Limb (tissue), 2 donors: ENCODE data around the gene MYOG.

Experiments
- DNase-seq, 2 donors: peaks; one replicate each; pipeline ENCODE4 v3.0.0-alpha.2; 2016; ENCODE audit errors: extremely low spot score in 2 of 2

Gene MYOG

DNA sequence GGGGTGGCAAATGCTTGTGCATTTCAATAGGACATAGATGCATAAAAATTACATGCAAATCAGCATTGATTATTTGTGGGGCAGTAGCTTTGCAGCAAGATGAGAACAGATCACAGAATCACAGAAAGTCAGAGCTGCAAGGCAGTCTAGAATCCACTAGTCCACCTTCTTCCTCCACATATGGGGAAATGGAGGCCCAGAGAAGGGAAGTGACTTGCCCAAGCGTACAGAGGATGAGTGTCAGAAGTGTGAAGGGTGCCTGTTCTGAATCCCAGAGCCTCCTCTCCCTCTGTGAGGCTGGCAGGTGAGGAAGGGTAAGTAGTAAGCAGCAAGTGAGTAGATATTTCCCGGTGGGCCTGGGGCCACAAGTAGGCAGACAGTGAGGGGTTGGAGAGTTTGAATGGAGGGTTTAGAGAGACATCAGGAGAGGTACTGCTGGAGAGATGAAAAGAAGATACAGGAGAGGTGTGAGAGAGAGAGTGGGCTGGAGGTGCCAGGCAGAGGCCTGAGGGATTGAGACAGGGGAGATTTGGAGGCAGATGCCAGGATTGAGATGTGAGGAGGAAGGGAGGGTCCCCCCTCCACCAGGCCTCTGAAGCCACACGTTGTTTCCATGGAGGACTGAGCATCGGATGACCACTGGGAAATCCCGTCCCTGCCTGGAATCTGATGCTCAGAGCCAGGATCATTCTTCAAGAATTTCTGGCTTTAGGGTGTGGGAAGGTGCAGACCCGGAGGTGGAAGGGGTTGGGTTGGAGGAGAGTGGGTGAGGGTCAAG lies 4.8 kb upstream of the MYOG start:
- DNase-seq, result no peak

DNA sequence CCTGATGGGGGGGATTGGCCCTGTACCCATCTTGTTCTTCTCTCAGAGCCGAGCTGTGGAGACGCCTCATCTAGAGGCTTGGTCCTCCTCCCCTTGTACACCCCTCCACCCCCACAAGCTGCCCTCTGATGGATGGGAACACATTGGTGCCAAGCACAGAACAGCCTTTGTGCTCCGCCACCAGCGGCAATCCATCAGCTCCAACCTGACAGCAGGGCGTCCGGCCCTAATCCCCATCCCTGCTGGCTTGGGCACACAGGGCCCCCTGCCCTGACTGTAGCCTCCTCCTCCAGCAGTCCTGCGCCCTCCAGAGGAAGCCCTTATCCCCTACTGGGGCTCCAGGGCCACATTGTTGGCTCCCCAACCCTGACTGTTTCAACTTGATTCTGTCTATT lies 3.8 kb upstream of the MYOG start:
- peak; percentile 51 to 73 for DNase-seq

DNA sequence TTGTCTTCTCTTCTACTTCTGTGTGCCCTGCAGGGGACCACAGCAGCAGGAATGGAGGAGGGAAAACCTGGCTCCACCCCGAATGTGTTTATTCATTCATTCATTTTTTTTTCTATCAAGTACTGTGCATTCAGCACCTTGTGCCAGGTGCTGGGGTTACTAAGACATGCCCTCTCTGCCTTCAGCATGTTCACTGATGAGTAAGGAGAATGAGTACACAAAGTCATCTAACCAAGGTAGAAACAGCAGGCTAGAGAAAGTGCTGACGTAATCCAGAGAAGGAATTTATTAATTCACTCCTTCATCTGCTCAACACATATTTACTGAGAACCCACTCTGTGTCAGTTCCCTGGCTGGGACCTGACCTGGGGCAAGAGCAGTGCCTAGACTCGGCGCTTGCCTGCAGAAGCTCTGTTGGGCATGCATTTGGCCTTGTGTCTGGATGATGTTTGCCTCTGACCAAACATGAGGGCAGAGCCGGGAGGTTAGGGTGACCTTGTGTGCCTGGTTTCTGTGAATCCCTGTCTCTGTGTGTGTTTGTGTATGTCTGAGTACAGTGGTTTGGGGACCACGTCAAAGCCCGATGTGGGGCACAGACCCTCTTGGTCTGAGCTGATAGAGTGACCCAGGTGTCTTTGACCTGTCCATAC lies 3.3 kb upstream of the MYOG start:
- no peak for DNase-seq

DNA sequence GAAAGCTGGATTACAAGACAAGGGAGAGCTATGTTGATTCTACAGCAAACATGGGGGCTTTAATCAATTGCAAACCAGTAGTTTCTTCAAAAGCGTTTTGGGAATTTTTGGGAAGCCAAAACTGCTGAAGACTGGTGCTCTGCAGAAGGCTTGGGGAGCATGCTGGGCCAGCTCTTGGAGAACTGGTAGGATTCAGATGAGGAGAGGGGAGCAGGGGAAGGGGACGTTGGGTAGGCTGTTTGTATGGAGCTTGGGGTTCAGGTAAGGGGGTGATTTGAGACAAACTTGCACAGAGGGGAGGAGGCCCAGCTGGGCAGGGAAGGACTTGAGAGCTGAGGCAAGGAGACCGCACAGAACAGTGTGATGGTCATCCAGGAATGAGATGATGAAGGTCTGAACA lies 2.6 kb upstream of the MYOG start:
- no peak for DNase-seq

DNA sequence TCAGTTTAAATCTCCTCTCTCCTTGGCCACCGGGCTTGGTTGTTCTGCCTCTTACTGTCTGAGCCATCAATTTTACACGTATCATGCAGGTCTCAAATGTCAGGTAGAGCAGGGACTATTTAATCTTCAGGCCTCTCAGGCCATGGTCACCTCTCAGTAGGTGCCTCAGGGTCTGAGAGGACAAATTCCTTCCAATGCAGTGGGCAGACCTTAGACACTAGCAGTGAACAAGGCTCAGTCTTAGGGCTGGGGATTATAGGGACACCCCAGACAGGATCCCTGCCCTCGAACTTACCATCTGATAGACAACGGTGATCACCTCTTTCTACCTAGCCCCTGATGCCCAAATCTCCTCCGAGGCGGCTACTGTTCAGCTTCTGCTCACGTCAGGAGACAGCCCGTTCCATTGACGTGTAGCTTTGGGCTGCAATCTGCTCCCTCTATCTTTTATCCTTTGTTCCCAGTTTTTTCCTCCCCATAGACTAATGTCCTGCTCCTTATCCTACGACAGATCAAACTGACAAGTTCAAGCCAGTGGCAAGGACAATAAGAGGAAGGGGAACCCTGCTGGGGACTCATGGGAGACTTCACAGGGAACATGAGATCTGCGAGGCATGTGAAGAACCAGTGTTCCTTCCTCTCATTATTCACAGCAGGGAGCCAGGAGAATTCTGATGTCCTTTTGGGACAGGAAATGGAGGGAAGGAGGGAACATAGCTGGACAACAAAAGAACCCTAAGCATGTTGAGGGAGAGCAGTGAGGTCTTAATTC lies 1.4 kb upstream of the MYOG start:
- DNase-seq, result no peak

DNA sequence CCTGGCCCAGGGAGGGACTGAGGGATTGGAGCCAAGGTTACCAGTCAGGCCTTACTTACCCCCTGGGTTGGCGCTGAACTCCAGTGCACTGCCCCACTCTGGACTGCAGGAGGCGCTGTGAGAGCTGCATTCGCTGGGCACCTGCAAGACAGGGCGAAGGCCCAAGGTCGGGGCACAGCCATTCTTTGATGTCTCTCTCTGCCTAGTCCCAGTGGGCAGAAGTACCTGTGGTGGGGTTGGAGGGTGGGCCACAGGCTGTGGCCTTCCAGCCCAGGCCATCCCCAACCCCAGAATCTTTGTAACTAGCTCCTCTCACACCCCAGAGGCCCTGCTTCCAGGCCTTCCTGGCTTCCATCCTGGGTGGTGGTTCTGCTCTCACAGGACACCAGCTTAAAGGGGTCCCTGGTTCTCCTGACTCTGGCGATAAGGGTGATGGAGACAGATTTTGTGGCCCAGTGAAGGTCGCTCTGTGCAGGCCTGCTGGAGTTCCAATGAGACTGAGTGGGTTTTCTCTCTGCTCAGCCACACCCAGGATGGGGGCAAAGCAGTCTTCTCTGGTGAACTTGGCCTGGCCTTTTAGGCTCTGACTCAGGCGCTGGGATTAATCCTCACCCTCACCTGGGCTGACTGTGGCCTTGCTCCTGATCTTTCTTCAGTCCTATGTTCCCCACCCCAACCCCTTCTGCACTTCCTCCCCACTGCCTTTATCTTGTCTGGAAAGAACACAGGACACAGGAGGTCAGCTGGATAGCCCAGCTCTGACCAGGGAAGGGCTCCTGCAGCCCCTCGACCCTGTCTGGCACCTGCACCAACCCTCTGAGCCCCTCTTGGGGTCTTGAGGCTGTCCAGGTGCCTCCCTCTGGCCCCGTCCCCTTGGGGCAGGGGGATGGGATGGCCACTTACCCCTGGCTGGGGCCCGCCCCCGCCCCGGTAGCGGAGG lies 954 bp downstream of the MYOG start:
- DNase-seq, result no peak

DNA sequence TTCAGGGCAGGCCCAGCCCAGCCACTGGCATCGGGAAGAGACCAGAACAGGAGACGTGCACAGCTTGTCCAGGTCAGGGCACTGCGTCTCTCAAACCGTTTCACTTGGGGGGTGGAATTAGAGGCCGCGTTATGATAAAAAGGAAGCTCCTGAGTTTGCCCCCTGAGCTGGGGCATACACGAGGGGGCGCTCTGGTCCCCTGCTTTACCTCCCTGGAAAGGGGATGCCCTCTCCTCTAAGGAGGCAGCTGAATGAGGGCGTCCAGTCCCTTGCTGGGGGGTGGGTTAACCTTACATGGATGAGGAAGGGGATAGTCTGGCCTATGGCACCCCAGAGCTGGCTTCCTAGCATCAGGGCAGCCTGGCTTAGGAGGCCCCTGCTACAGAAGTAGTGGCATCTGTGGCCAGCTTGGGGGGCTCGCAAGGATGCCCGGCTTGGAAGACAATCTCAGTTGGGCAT lies 2.3 kb downstream of the MYOG start:
- peak in 1 of 2 donors; percentile 23 for DNase-seq

DNA sequence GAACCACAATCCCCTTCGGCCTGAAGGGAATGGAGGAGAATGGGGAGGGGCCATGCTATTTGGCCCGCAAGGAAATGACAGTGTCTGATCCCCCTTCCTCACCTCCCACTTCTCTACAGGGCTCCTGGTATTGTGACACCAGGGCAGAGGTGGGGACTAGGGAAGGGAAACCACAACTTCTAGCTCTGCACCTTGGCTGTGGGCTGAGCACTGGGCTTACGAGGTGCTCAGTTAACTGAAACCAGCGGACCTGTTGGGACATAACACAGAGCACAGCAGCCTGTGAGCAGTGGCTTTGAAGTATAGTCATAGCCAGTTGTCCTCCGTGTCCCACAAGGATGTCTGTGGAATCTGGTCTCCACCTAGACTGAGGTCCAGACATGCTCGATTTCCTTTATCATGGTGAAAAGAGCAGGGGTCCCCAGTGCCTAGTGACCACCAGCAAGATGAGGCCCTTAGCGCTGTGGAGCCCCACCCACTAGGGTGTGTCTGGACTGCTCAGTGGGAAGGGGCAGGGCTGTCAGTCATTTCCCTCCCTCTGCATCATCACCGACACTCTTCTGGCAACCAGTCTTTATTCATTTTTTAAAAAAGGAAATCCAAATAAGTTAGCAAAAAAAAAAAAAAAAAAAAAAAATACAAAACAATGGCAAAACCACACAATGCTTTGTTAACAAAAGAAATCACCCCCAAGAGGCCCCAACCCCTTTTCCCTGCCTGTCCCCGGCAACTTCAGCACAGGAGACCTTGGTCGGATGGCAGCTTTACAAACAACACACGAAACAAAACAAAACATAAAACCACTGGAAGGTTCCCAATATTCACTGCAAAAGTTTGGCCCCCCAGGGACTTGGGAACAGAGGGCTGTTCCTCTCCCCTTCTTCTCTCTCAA lies 3.0 kb downstream of the MYOG start:
- DNase-seq, result peak in 1 of 2 donors; percentile 23

DNA sequence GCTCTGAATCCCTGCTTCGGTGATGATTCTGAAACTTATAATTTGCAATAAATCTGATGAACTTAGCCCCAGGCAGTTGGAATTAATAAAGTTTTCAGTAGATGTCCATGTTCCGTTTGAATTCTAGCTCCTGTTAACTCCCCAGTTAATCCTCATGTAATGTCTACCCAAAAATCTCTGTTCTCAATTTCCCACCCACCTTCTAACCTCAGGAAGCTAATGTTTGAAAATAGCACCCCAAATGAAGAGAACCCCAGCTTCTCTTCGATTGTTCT lies 3.6 kb downstream of the MYOG start:
- no peak for DNase-seq

DNA sequence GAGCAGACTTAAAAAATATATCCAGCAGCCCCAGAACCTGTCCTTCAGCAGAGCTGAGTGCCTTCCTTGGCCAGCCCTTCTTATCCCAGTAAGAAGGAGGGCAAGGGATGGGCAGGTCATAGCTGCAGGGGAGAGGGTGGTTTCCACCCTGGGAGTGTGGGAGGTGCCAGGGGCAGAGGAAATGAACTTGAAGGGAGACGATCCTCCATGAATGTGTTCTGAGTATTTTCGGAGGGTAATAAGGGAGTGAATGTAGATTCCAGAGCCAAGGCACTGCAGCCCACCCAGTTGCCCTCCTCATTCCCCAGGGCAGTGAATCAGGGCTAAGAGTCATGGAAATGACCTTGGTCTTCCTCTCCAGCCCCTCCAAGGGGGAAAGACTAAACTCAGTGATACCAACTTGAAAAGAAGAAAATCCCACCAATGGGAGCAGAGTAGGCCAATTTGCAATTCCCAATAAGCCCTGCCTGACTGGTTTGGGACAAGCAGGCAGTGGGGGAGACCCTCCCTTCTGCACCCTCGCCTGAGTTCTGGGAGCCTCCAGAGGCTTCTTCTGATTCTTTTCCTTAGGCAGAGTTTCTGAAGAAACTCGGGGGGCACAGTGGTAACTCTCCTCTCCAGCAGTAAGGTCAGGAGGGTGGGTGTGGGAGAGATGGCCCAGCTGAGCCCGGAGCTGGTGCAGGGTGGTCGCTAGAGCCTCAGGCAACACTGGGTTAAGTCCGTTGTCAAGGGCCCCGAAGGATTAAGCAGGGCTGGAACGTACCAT lies 4.2 kb downstream of the MYOG start:
- peak in 1 of 2 donors; percentile 17 for DNase-seq

DNA sequence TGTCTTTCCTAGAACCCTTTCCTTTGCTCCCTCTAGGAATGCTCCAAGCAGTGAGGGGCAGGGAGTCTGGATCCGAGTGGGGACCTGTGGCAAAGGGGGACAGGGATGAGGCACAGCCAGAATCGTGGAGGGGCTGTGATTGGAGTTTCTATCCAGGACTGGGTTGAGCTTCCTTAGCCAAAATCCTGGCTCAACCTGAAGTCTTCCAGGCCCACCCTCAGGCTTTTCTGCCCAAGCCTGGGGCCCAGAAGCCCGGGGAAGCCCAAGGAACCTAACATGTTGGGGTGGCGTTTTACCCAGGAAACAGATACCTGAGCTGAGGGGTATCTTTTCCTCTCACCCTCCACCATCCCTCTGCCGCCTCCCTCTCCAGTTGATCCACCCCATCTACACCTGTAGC lies 5.4 kb downstream of the MYOG start:
- peak in 1 of 2 donors; percentile 13 for DNase-seq

DNA sequence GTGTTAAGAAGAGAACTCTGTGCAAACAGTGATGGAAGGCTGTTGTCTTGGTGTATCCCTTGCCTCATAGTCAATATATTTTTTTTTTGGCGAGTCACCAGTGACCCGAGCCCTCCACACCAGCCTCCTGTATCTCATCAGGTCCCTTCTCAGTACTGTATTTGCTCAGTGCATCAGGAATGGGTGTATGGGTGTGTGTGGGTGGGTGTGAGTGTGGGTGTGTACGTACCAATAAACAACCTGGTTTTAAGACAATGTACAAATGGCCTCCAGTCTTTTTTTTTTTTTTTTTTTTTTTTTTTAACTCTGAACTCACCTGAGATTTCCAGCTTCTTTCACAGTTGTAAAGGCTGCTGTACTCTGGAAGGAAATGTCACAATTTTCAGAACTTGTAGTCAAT lies 7.3 kb downstream of the MYOG start:
- DNase-seq, result no peak

DNA sequence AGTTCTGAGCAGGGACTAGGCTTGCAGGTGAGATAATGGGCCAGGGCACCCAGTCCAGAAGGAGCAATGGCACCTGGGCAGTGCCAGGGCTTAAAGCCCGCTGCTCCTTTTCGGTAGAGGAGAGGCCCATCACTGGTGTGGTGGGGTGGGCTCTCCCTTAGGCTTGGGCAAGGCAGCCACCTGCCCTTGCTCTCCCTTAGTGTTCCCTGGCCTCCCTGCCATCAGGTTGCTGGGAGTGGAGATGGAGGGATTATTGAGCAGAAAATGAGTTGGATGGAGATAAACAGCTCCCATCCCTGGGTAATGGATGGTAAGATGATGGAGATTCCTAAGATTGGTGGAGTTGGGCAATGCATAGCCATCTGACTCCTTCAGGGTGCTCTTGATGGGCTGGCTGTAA lies 7.9 kb downstream of the MYOG start:
- DNase-seq, result no peak

DNA sequence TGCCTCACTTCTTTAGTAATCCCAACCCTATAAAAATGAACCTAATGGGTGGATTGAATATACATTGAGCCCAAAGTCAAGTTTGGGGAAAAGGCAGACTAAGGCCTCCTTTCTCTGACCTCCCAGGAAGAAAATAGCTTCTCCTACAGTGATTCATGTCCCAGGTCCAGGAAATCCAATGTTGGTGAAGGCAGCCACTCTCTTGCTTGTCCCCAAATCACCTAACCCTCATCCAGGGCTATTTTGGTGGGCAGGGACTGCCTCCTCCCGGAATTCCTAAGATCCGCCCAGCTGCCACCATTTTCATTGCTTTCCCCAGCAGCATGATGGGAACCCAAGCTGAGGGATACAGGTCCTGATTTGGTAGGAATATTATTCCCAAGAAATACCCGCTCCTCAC lies 8.4 kb downstream of the MYOG start:
- no peak for DNase-seq

DNA sequence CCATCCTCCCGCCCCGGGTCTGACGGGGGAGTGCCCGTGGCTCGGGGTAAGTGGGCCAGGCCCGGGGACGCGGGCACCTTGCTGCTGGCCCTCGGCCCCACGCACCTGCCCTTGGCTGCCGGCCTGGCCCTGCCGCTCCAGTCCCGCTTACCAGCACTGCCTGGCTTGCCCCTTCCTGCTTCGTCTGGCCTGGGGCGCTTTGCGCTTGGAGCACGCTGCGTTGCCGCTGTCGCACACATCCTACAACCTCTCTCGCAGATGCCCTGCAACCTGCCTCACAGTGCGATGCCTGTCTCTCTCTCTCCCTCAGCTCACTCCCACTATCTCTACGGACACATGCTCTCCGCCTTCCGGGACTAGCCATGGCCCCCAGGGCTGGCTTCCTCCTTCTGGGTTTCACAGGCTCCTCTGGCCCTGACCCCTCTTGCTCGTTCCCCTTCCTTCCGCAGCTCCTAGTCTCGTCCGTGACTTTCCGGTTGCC lies 9.7 kb downstream of the MYOG start:
- no peak for DNase-seq

DNA sequence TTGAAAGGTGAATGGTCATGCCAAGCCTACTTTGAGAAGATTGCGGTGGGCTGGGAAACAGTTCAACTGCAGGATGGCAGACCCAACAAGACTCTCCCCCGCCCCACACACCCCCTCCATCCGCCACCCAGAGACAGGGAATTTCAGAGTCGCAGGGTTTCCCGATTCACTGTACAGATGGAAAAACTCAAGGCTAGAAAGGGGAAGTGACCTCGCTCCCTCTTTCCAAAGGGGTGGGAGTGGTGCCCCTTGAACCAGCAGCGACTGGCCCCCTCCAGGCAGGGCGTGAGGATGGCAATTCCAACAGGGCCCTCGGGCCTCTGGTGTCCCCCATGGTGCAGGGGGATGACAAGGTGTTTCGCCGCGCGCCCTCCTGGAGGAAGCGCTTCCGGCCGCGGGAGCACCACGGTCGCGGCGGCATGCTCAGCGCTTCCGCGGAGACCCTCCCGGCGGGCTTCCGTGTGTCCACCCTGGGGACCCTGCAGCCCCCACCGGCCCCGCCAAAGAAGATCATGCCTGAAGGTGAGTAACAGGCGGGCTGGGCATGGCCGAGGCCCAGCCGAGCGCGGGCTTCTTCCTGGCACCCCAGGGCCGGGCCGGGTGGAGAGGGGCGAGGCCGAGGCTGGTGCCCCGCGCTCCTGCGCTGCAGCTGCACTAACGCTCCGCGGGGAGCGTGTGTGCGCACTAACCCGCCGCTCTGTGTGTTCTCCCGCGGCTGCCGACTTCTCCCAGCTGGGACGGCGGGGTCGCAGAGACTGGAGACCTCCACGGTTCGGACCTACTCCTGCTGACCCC lies 10.4 kb downstream of the MYOG start:
- DNase-seq, result no peak

DNA sequence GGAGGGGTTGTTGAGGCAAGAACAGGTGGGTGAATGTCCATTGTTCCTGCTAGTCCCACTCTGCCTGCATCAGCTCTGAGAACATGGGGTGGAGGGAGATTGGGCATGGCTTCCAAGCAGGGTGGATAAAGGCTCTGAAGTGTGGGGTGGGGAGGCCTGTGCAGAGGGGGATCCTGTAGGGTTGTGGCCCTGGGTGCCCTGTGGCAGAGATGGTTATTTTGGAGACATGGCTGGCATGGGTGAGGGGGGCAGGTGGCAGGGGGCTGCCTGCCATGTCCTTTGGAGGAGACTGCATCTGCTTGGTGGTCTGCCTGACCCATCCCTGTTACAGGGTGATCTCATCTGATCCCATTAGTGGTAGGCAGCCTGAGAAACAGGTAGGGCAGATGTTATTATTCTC lies 11.2 kb downstream of the MYOG start:
- DNase-seq, result no peak

DNA sequence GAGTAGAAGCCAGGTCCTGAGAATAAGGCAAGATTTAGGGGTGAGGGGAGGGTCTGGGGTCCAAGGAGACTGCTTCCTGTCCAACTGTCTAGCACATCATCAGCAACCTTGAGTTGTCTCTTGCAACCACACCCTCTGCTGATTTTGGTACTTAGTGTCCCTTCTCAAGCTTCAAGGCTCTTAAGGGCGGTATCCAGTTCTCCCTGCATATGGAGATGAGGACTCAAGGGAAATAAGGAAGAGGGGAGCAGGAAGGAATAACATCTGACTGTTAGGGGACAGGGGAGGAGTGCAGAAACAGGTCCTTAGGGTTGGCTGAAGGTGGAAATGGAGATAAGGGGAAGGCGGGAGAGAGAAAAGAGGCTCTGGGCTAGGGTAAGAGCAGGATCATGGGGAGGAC lies 12.3 kb downstream of the MYOG start:
- DNase-seq, result no peak

DNA sequence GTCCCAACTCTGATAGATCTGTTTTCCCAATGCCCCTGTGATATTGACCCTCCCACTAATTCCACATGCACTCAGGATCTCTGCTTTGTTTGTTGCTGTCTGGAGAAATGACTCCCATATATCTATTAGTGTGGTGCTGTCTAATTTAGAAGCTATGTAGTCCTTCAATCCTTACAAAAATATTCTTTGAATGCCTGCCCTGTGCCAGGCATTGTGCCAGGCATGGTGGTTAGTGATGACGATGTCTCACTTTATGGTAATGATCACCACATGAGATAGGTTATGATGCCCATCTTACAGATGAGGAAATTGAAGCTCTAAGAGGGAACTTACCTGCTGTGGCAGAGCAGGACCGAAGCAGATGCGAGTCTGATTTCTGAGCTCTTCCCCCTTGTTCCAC lies 12.9 kb downstream of the MYOG start:
- DNase-seq, result no peak
